Measurements from ENCODE around the gene SLCO2A1. TPM values are rescaled to one million over a fixed set of nuclear protein-coding genes. Genes with fewer than 3 reads are reported as not detected.

Gene SLCO2A1
- total and polyA plus RNA-seq, 4 experiments from 2014 or later: not detected

GRCh38 chr3:134004841-134005240 is 24.9 kb downstream of the SLCO2A1 start:
- peaks cover 3 to 4% of the 10 kb centered on the region in 2 donors for H3K27me3 Mint-ChIP-seq
- peaks cover 0 to 16% (median 5%) of the 10 kb centered on the region in 8 donors for H3K9me3 Mint-ChIP-seq
- H3K4me3 Mint-ChIP-seq: no peak overlapping the region
- no peaks in the 10 kb centered on the region for H3K4me1 Mint-ChIP-seq
- ChIA-PET POLR2A (ENCODE audit: partially characterized antibody) (no interaction called here), CTCF (ENCODE audit: partially characterized antibody) (no interaction called here)
- no peak for DNase-seq
- Histone ChIP-seq H3K27me3 (ENCODE audit: insufficient read depth, low read length) (no peaks in the 10 kb centered on the region), H3K4me3 (ENCODE audit: low read length in 2 of 2) (no peak overlapping the region), H3K27ac (ENCODE audit: low read depth, low read length) (no peak overlapping the region), H3K36me3 (ENCODE audit: insufficient read depth, low read length) (no peaks in the 10 kb centered on the region), H3K4me1 (ENCODE audit: insufficient read depth, low read length) (no peaks in the 10 kb centered on the region), H3K9me3 (ENCODE audit: control insufficient read depth in 1 of 2, low read length in 2 of 2) (peaks cover 0 to 5% of the 10 kb centered on the region in 2 donors)
- H3K27ac Mint-ChIP-seq: no peak overlapping the region
- intact Hi-C loops (cut with micrococcal nuclease): no loop called here
- no peaks in the 10 kb centered on the region for H3K36me3 Mint-ChIP-seq

- Histone ChIP-seq H3K4me1 (ENCODE audit: insufficient read depth, low read length) (no peaks in the 10 kb centered on the region), H3K27me3 (ENCODE audit: insufficient read depth, low read length) (no peaks in the 10 kb centered on the region), H3K9me3 (ENCODE audit: control insufficient read depth in 1 of 2, low read length in 2 of 2) (peaks cover 0 to 5% of the 10 kb centered on the region in 2 donors), H3K4me3 (ENCODE audit: low read length in 2 of 2) (no peak overlapping the region), H3K27ac (ENCODE audit: low read depth, low read length) (no peak overlapping the region), H3K36me3 (ENCODE audit: insufficient read depth, low read length) (no peaks in the 10 kb centered on the region)
- intact Hi-C loops (cut with micrococcal nuclease): no loop called here
- no peak for DNase-seq
- no peaks in the 10 kb centered on the region for H3K4me1 Mint-ChIP-seq
- ChIA-PET CTCF (ENCODE audit: partially characterized antibody) (no interaction called here), POLR2A (ENCODE audit: partially characterized antibody) (no interaction called here)
- no peaks in the 10 kb centered on the region for H3K36me3 Mint-ChIP-seq
- peaks cover 0 to 16% (median 5%) of the 10 kb centered on the region in 8 donors for H3K9me3 Mint-ChIP-seq
- peaks cover 7 to 9% of the 10 kb centered on the region in 2 donors for H3K27me3 Mint-ChIP-seq
- H3K27ac Mint-ChIP-seq: no peak overlapping the region
- no peak overlapping the region for H3K4me3 Mint-ChIP-seq
Measured at GRCh38 chr3:134003066-134003465, 26.7 kb downstream of the SLCO2A1 start.

GRCh38 chr3:134002306-134002705 is 27.4 kb downstream of the SLCO2A1 start:
- no peak overlapping the region for H3K4me3 ChIP-seq (ENCODE audit: low read length in 2 of 2)
- Mint-ChIP-seq H3K9me3 (peaks cover 0 to 16% (median 5%) of the 10 kb centered on the region in 8 donors), H3K36me3 (no peaks in the 10 kb centered on the region), H3K27me3 (peaks cover 9% of the 10 kb centered on the region in 2 donors), H3K27ac (no peak overlapping the region), H3K4me1 (no peaks in the 10 kb centered on the region), H3K4me3 (no peak overlapping the region)
- no peaks in the 10 kb centered on the region for H3K36me3 ChIP-seq (ENCODE audit: insufficient read depth, low read length)
- intact Hi-C loops (cut with micrococcal nuclease): no loop called here
- peaks cover 0 to 5% of the 10 kb centered on the region in 2 donors for H3K9me3 ChIP-seq (ENCODE audit: control insufficient read depth in 1 of 2, low read length in 2 of 2)
- CTCF ChIA-PET (ENCODE audit: partially characterized antibody): no interaction called here
- no peak for DNase-seq
- H3K4me1 ChIP-seq (ENCODE audit: insufficient read depth, low read length): no peaks in the 10 kb centered on the region
- POLR2A ChIA-PET (ENCODE audit: partially characterized antibody): no interaction called here
- H3K27me3 ChIP-seq (ENCODE audit: insufficient read depth, low read length): no peaks in the 10 kb centered on the region
- no peak overlapping the region for H3K27ac ChIP-seq (ENCODE audit: low read depth, low read length)

GRCh38 chr3:134001251-134001650 is 28.5 kb downstream of the SLCO2A1 start:
- Histone ChIP-seq H3K27ac (ENCODE audit: low read depth, low read length) (no peak overlapping the region), H3K9me3 (ENCODE audit: control insufficient read depth in 1 of 2, low read length in 2 of 2) (peaks cover 0 to 5% of the 10 kb centered on the region in 2 donors), H3K4me3 (ENCODE audit: low read length in 2 of 2) (no peak overlapping the region), H3K36me3 (ENCODE audit: insufficient read depth, low read length) (no peaks in the 10 kb centered on the region), H3K4me1 (ENCODE audit: insufficient read depth, low read length) (no peaks in the 10 kb centered on the region), H3K27me3 (ENCODE audit: insufficient read depth, low read length) (no peaks in the 10 kb centered on the region)
- Mint-ChIP-seq H3K27ac (no peak overlapping the region), H3K4me3 (no peak overlapping the region), H3K4me1 (no peaks in the 10 kb centered on the region), H3K9me3 (peaks cover 0 to 13% (median 5%) of the 10 kb centered on the region in 8 donors), H3K27me3 (peaks cover 7 to 10% of the 10 kb centered on the region in 2 donors), H3K36me3 (no peaks in the 10 kb centered on the region)
- CTCF ChIA-PET (ENCODE audit: partially characterized antibody): no interaction called here
- DNase-seq: no peak
- intact Hi-C loops (cut with micrococcal nuclease): no loop called here
- POLR2A ChIA-PET (ENCODE audit: partially characterized antibody): no interaction called here

- Mint-ChIP-seq H3K27ac (no peak overlapping the region), H3K36me3 (no peaks in the 10 kb centered on the region), H3K4me3 (no peak overlapping the region), H3K4me1 (no peaks in the 10 kb centered on the region), H3K9me3 (peaks cover 0 to 11% (median 4%) of the 10 kb centered on the region in 8 donors), H3K27me3 (peaks cover 6 to 10% of the 10 kb centered on the region in 2 donors)
- H3K9me3 ChIP-seq (ENCODE audit: control insufficient read depth in 1 of 2, low read length in 2 of 2): peaks cover 0 to 5% of the 10 kb centered on the region in 2 donors
- H3K4me1 ChIP-seq (ENCODE audit: insufficient read depth, low read length): no peaks in the 10 kb centered on the region
- POLR2A ChIA-PET (ENCODE audit: partially characterized antibody): no interaction called here
- H3K27ac ChIP-seq (ENCODE audit: low read depth, low read length): no peak overlapping the region
- no peak for DNase-seq
- CTCF ChIA-PET (ENCODE audit: partially characterized antibody): no interaction called here
- intact Hi-C loops (cut with micrococcal nuclease): no loop called here
- H3K36me3 ChIP-seq (ENCODE audit: insufficient read depth, low read length): no peaks in the 10 kb centered on the region
- H3K4me3 ChIP-seq (ENCODE audit: low read length in 2 of 2): no peak overlapping the region
- no peaks in the 10 kb centered on the region for H3K27me3 ChIP-seq (ENCODE audit: insufficient read depth, low read length)
Measured at GRCh38 chr3:133999891-134000685, 29.6 kb downstream of the SLCO2A1 start.

GRCh38 chr3:133998691-133999241 is 31.0 kb downstream of the SLCO2A1 start:
- peaks cover 0 to 5% of the 10 kb centered on the region in 2 donors for H3K9me3 ChIP-seq (ENCODE audit: control insufficient read depth in 1 of 2, low read length in 2 of 2)
- no peaks in the 10 kb centered on the region for H3K4me1 ChIP-seq (ENCODE audit: insufficient read depth, low read length)
- DNase-seq: no peak
- no peak overlapping the region for H3K4me3 Mint-ChIP-seq
- peaks cover 0 to 3% (median 0%) of the 10 kb centered on the region in 8 donors for H3K9me3 Mint-ChIP-seq
- H3K36me3 Mint-ChIP-seq: no peaks in the 10 kb centered on the region
- H3K27ac ChIP-seq (ENCODE audit: low read depth, low read length): no peak overlapping the region
- H3K27me3 ChIP-seq (ENCODE audit: insufficient read depth, low read length): no peaks in the 10 kb centered on the region
- ChIA-PET CTCF (ENCODE audit: partially characterized antibody) (no interaction called here), POLR2A (ENCODE audit: partially characterized antibody) (no interaction called here)
- no peak overlapping the region for H3K27ac Mint-ChIP-seq
- H3K36me3 ChIP-seq (ENCODE audit: insufficient read depth, low read length): no peaks in the 10 kb centered on the region
- H3K4me1 Mint-ChIP-seq: no peaks in the 10 kb centered on the region
- no peak overlapping the region for H3K4me3 ChIP-seq (ENCODE audit: low read length in 2 of 2)
- intact Hi-C loops (cut with micrococcal nuclease): no loop called here
- H3K27me3 Mint-ChIP-seq: peaks cover 12 to 14% of the 10 kb centered on the region in 2 donors

- ChIA-PET CTCF (ENCODE audit: partially characterized antibody) (no interaction called here), POLR2A (ENCODE audit: partially characterized antibody) (no interaction called here)
- Mint-ChIP-seq H3K27ac (no peak overlapping the region), H3K36me3 (no peaks in the 10 kb centered on the region), H3K27me3 (peaks cover 12 to 16% of the 10 kb centered on the region in 2 donors), H3K9me3 (no peaks in the 10 kb centered on the region), H3K4me1 (no peaks in the 10 kb centered on the region), H3K4me3 (no peak overlapping the region)
- no peaks in the 10 kb centered on the region for H3K4me1 ChIP-seq (ENCODE audit: insufficient read depth, low read length)
- H3K27me3 ChIP-seq (ENCODE audit: insufficient read depth, low read length): no peaks in the 10 kb centered on the region
- peaks cover 0 to under 1% of the 10 kb centered on the region in 2 donors for H3K9me3 ChIP-seq (ENCODE audit: control insufficient read depth in 1 of 2, low read length in 2 of 2)
- DNase-seq: no peak
- H3K27ac ChIP-seq (ENCODE audit: low read depth, low read length): no peak overlapping the region
- H3K36me3 ChIP-seq (ENCODE audit: insufficient read depth, low read length): no peaks in the 10 kb centered on the region
- intact Hi-C loops (cut with micrococcal nuclease): no loop called here
- H3K4me3 ChIP-seq (ENCODE audit: low read length in 2 of 2): no peak overlapping the region
Measured at GRCh38 chr3:133997871-133998635, 31.7 kb downstream of the SLCO2A1 start.

All from CD4-positive, alpha-beta memory T cell (primary cell).